MM.1S (cell line): ENCODE data around the gene PAX6.

Experiments used
- DNase-seq: peaks from one replicate; pipeline ENCODE4 v3.0.0-alpha.2; 2015
- H2AFZ ChIP-seq: fragments of 300-600 bp; sonication (generic); 2 replicates; pipeline ENCODE4 v1.6.0; 2016; ENCODE audit warnings: antibody characterized with exemption, low read length
- H3F3A ChIP-seq: fragments of 300-600 bp; sonication (generic); 2 replicates; pipeline ENCODE4 v1.6.1; 2016; ENCODE audit warnings: mild to moderate bottlenecking, antibody characterized with exemption, low read length, moderate library complexity, mixed read lengths; ENCODE audit not compliant: insufficient read depth
- H3K27ac ChIP-seq: fragments of 300-600 bp; sonication (generic); 2 replicates; pipeline ENCODE4 v1.5.1; 2016; ENCODE audit warnings: mild to moderate bottlenecking, low read length
- H3K27me3 ChIP-seq: fragments of 300-600 bp; sonication (generic); replicated peaks from 2 replicates; pipeline ENCODE4 v1.6.0; 2016; ENCODE audit warnings: low read length; ENCODE audit not compliant: insufficient read depth
- H3K36me3 ChIP-seq: fragments of 300-600 bp; sonication (generic); replicated peaks from 2 replicates; pipeline ENCODE4 v1.6.1; 2016; ENCODE audit warnings: mild to moderate bottlenecking, low read length, mixed read lengths; ENCODE audit not compliant: insufficient read depth
- H3K4me1 ChIP-seq: fragments of 300-600 bp; sonication (generic); 2 replicates; pipeline ENCODE4 v1.6.1; 2016; ENCODE audit warnings: low read length, mixed read lengths
- H3K4me2 ChIP-seq: fragments of 300-600 bp; sonication (generic); 2 replicates; pipeline ENCODE4 v1.6.0; 2016; ENCODE audit warnings: low read depth, low read length
- H3K4me3 ChIP-seq: fragments of 300-600 bp; sonication (generic); 2 replicates; pipeline ENCODE4 v1.5.1; 2016; ENCODE audit warnings: low read length, mixed read lengths
- H3K79me2 ChIP-seq: fragments of 300-600 bp; sonication (generic); 2 replicates; pipeline ENCODE4 v1.6.1; 2016; ENCODE audit warnings: mixed run types, low read length, mixed read lengths
- H3K9ac ChIP-seq: fragments of 300-600 bp; sonication (generic); 2 replicates; pipeline ENCODE4 v1.6.1; 2016; ENCODE audit warnings: low read length, mixed read lengths
- H3K9me2 ChIP-seq: fragments of 300-600 bp; sonication (generic); replicated peaks from 2 replicates; pipeline ENCODE4 v1.6.1; 2016; ENCODE audit warnings: mild to moderate bottlenecking, low read length, mixed read lengths; ENCODE audit not compliant: insufficient read depth
- H3K9me3 ChIP-seq: fragments of 300-600 bp; sonication (generic); replicated peaks from 2 replicates; pipeline ENCODE4 v1.6.1; 2016; ENCODE audit warnings: mild to moderate bottlenecking, low read length, mixed read lengths; ENCODE audit not compliant: insufficient read depth
- H4K20me1 ChIP-seq: fragments of 300-600 bp; sonication (generic); 2 replicates; pipeline ENCODE4 v1.6.1; 2016; ENCODE audit warnings: mild to moderate bottlenecking, low read length, moderate library complexity, mixed read lengths; ENCODE audit not compliant: insufficient read depth
- CTCF ChIP-seq: fragments of 300-600 bp; sonication (generic); IDR thresholded peaks from 2 replicates; pipeline ENCODE4 v1.5.1; 2016; ENCODE audit warnings: antibody characterized with exemption, low read length, mixed read lengths
- EZH2 ChIP-seq: fragments of 300-600 bp; sonication (generic); optimal IDR thresholded peaks from 2 replicates; pipeline ENCODE3; 2017; ENCODE audit warnings: low read depth, mild to moderate bottlenecking, antibody characterized with exemption, low read length, mixed read lengths
- EZH2phosphoT487 ChIP-seq: fragments of 300-600 bp; sonication (generic); IDR thresholded peaks from 2 replicates; pipeline ENCODE4 v1.6.1; 2018; ENCODE audit warnings: antibody characterized with exemption, low read length

The PAX6 gene

GRCh38 chr11:31782257-31782656 is 28.9 kb downstream of the PAX6 start:
- Histone ChIP-seq H3K79me2 (no peaks in the 10 kb centered on the region), H3K9me3 (no peaks in the 10 kb centered on the region), H3K4me1 (no peaks in the 10 kb centered on the region), H3K9me2 (no peaks in the 10 kb centered on the region), H3K27me3 (no peaks in the 10 kb centered on the region), H3K4me3 (no peak overlapping the region), H3F3A (no peaks in the 10 kb centered on the region), H3K4me2 (no peak overlapping the region), H2AFZ (no peak overlapping the region), H3K9ac (no peak overlapping the region), H3K36me3 (no peaks in the 10 kb centered on the region), H3K27ac (no peak overlapping the region), H4K20me1 (no peaks in the 10 kb centered on the region)
- TF ChIP-seq EZH2phosphoT487: no peak
- TF ChIP-seq EZH2: no peak
- no peak for TF ChIP-seq CTCF
- DNase-seq: no peak

- Histone ChIP-seq H3K27me3 (no peaks in the 10 kb centered on the region), H3K9me3 (no peaks in the 10 kb centered on the region), H3K79me2 (no peaks in the 10 kb centered on the region), H3F3A (no peaks in the 10 kb centered on the region), H2AFZ (no peak overlapping the region), H3K4me3 (no peak overlapping the region), H3K9me2 (no peaks in the 10 kb centered on the region), H3K36me3 (no peaks in the 10 kb centered on the region), H3K4me1 (no peaks in the 10 kb centered on the region), H4K20me1 (no peaks in the 10 kb centered on the region), H3K9ac (no peak overlapping the region), H3K4me2 (no peak overlapping the region), H3K27ac (no peak overlapping the region)
- no peak for DNase-seq
- TF ChIP-seq CTCF: no peak
Observed at GRCh38 chr11:31780480-31780971, 30.6 kb downstream of the PAX6 start.

- H2AFZ ChIP-seq: no peak overlapping the region
- H3F3A ChIP-seq: no peaks in the 10 kb centered on the region
- H3K27me3 ChIP-seq: no peaks in the 10 kb centered on the region
- H3K36me3 ChIP-seq: no peaks in the 10 kb centered on the region
- H3K4me1 ChIP-seq: no peaks in the 10 kb centered on the region
- H3K4me3 ChIP-seq: no peak overlapping the region
- H3K9ac ChIP-seq: no peak overlapping the region
- no peak for DNase-seq
- no peaks in the 10 kb centered on the region for H4K20me1 ChIP-seq
- no peak overlapping the region for H3K4me2 ChIP-seq
- TF ChIP-seq EZH2: no peak
- no peak for TF ChIP-seq EZH2phosphoT487
- no peak for TF ChIP-seq CTCF
- H3K9me2 ChIP-seq: no peaks in the 10 kb centered on the region
- H3K9me3 ChIP-seq: no peaks in the 10 kb centered on the region
- no peak overlapping the region for H3K27ac ChIP-seq
- no peaks in the 10 kb centered on the region for H3K79me2 ChIP-seq
Observed at GRCh38 chr11:31780078-31780477, 31.0 kb downstream of the PAX6 start.
